Gastrocnemius medialis (tissue), 4 donors: Measurements from ENCODE around the gene PAQR5. TPM values are rescaled to one million over a fixed set of nuclear protein-coding genes. Genes with fewer than 3 reads are reported as not detected.

Experiments used
- ATAC-seq, 2 donors: fragments of 150-250 bp; one replicate each; pipeline ENCODE4 v1.9.1; 2016
- DNase-seq, 2 donors: peaks; one replicate each; pipeline ENCODE4 v3.0.0-alpha.2; 2019
- H3K27ac ChIP-seq, 4 donors: fragments of 200-600 bp; sonication (generic); 1 replicate in 1 of 4; 2 replicates in 3 of 4; pipeline ENCODE4 v1.5.1; 2016 to 2018; ENCODE audit warnings: mild to moderate bottlenecking in 2 of 4, moderate library complexity in 1 of 4
- H3K27me3 ChIP-seq, 3 donors: fragments of 200-600 bp; sonication (generic) in 2 of 3; 1 replicate in 1 of 3; 2 replicates in 2 of 3; pipeline versions ENCODE4 v1.5.1 to v1.6.0; 2016 to 2019; ENCODE audit warnings: mild to moderate bottlenecking in 1 of 3, moderate library complexity in 1 of 3
- H3K36me3 ChIP-seq, 2 donors: fragments of 200-600 bp; sonication (generic) in 1 of 2; one replicate each; pipeline ENCODE4 v1.5.1; 2017 to 2018
- H3K4me1 ChIP-seq, 2 donors: fragments of 200-600 bp; sonication (generic) in 1 of 2; one replicate each; pipeline ENCODE4 v1.5.1; 2016 to 2017; ENCODE audit warnings: mild to moderate bottlenecking in 2 of 2
- H3K4me3 ChIP-seq, 4 donors: fragments of 200-600 bp; sonication (generic) in 3 of 4; 1 replicate in 1 of 4; 2 replicates in 3 of 4; pipeline ENCODE4 v1.5.1; 2016 to 2019; ENCODE audit warnings: mild to moderate bottlenecking in 2 of 4
- H3K9me3 ChIP-seq, 3 donors: fragments of 200-600 bp; sonication (generic) in 2 of 3; 1 replicate in 1 of 3; 2 replicates in 2 of 3; pipeline ENCODE4 v1.5.1; 2016 to 2019
- CTCF ChIP-seq, 5 experiments: fragments of 450-650 bp in 3 of 5; fragments of 200-600 bp in 2 of 5; sonication (generic) in 2 of 5; IDR thresholded peaks in 4 of 5; conservative IDR thresholded peaks in 1 of 5; 1 replicate in 4 of 5; 2 replicates in 1 of 5; pipeline ENCODE4 v1.5.1; 2016 to 2019; ENCODE audit warnings: antibody characterized with exemption in 5 of 5, mild to moderate bottlenecking in 3 of 5, moderate library complexity in 3 of 5
- POLR2A ChIP-seq, 2 donors: fragments of 450-650 bp; IDR thresholded peaks; one replicate each; pipeline ENCODE4 v1.6.1; 2017; ENCODE audit warnings: antibody characterized with exemption in 2 of 2, mild to moderate bottlenecking in 2 of 2, moderate library complexity in 2 of 2
- in situ Hi-C, 4 donors: fragments of 200-750 bp; cut with MboI; loops; one replicate each; pipeline versions ENCODE4 v1.15.0 to v1.8.0; 2017; ENCODE audit warnings: low sequenced_read_pairs in 4 of 4
- intact Hi-C: fragments of 100-400 bp; cut with DNase I; formaldehyde crosslinking; loops from one replicate; pipeline ENCODE4 v1.15.1; 2023; ENCODE audit warnings: low total_unique reads
- total RNA-seq, 4 donors: library from RNA; depleted of rRNA; stranded (reverse); fragments of >200 nt; gene quantifications; one replicate each; pipeline versions ENCODE4 v1.1.0 to v1.2.3, GENCODE V29; 2016

Gene PAQR5
- total RNA-seq, 4 donors from 2014 or later = 0.07 to 0.10 (median 0.10) TPM; not detected in 1

- in situ Hi-C loops (no loop called here), intact Hi-C loops (no loop called here)
- no peak for DNase-seq
- Histone ChIP-seq H3K27ac (no peak overlapping the region), H3K36me3 (no peaks in the 10 kb centered on the region), H3K4me3 (no peak overlapping the region), H3K9me3 (no peaks in the 10 kb centered on the region), H3K27me3 (peaks cover 24 to 29% (median 26%) of the 10 kb centered on the region in 3 donors), H3K4me1 (no peaks in the 10 kb centered on the region)
- ATAC-seq = no peak
- TF ChIP-seq POLR2A (IDR thresholded peaks at IDR 0.05) (no peak), CTCF (IDR thresholded peaks at IDR 0.05 in 4 of 5, conservative IDR thresholded peaks at IDR 0.05 in 1 of 5) (no peak)
Measured at GRCh38 chr15:69303337-69304181, 4.8 kb downstream of the PAQR5 start.

- DNase-seq = no peak
- Histone ChIP-seq H3K4me1 (no peaks in the 10 kb centered on the region), H3K36me3 (no peaks in the 10 kb centered on the region), H3K27ac (no peak overlapping the region), H3K27me3 (peaks cover 22 to 25% (median 22%) of the 10 kb centered on the region in 3 donors), H3K9me3 (no peaks in the 10 kb centered on the region), H3K4me3 (no peak overlapping the region)
- ATAC-seq = no peak
- no peak for TF ChIP-seq POLR2A (IDR thresholded peaks at IDR 0.05)
- in situ Hi-C loops (no loop called here), intact Hi-C loops (no loop called here)
Measured at GRCh38 chr15:69304182-69304545, 5.5 kb downstream of the PAQR5 start.

- no peaks in the 10 kb centered on the region for H3K36me3 ChIP-seq
- peaks cover 10 to 13% (median 10%) of the 10 kb centered on the region in 3 donors for H3K27me3 ChIP-seq
- H3K27ac ChIP-seq = no peak overlapping the region
- no peaks in the 10 kb centered on the region for H3K4me1 ChIP-seq
- DNase-seq (no peak), ATAC-seq (no peak)
- intact Hi-C loops = no loop called here
- H3K4me3 ChIP-seq = no peak overlapping the region
- H3K9me3 ChIP-seq = no peaks in the 10 kb centered on the region
- in situ Hi-C loops = no loop called here
- TF ChIP-seq CTCF (IDR thresholded peaks at IDR 0.05 in 4 of 5, conservative IDR thresholded peaks at IDR 0.05 in 1 of 5) (no peak), POLR2A (IDR thresholded peaks at IDR 0.05) (no peak)
Measured at GRCh38 chr15:69305204-69305931, 6.7 kb downstream of the PAQR5 start.

GRCh38 chr15:69305933-69306568, 7.3 kb downstream of the PAQR5 start:
- DNase-seq (no peak), ATAC-seq (no peak)
- TF ChIP-seq CTCF (IDR thresholded peaks at IDR 0.05 in 4 of 5, conservative IDR thresholded peaks at IDR 0.05 in 1 of 5) (no peak), POLR2A (IDR thresholded peaks at IDR 0.05) (no peak)
- no peaks in the 10 kb centered on the region for H3K4me1 ChIP-seq
- H3K4me3 ChIP-seq = no peak overlapping the region
- H3K27me3 ChIP-seq = peaks cover 9 to 10% (median 10%) of the 10 kb centered on the region in 3 donors
- no peaks in the 10 kb centered on the region for H3K9me3 ChIP-seq
- H3K36me3 ChIP-seq = no peaks in the 10 kb centered on the region
- intact Hi-C loops (no loop called here), in situ Hi-C loops (no loop called here)
- H3K27ac ChIP-seq = no peak overlapping the region

GRCh38 chr15:69307939-69308338, 9.2 kb downstream of the PAQR5 start:
- Histone ChIP-seq H3K27me3 (peaks cover 0 to under 1% (median 0%) of the 10 kb centered on the region in 3 donors), H3K4me1 (no peaks in the 10 kb centered on the region), H3K36me3 (no peaks in the 10 kb centered on the region), H3K4me3 (no peak overlapping the region), H3K27ac (no peak overlapping the region), H3K9me3 (no peaks in the 10 kb centered on the region)
- intact Hi-C loops (no loop called here), in situ Hi-C loops (no loop called here)
- ATAC-seq = no peak
- TF ChIP-seq CTCF (IDR thresholded peaks at IDR 0.05 in 4 of 5, conservative IDR thresholded peaks at IDR 0.05 in 1 of 5) = no peak
- TF ChIP-seq POLR2A (IDR thresholded peaks at IDR 0.05) = no peak
- DNase-seq = no peak
